HepG2 (cell line): ENCODE measurements around the gene ZNF22. TPM values are rescaled to one million over a fixed set of nuclear protein-coding genes. Genes with fewer than 3 reads are reported as not detected.

Source experiments
- ATAC-seq: fragments of 200-7000 bp; cut with Tn5 transposase; 3 replicates; pipeline ENCODE4 v1.9.1; 2020; ENCODE audit warnings: mild to moderate bottlenecking, moderate library complexity
- BruUV-seq: library from RNA; stranded (reverse); fragments of 400-500 nt; replicated peaks from 2 replicates; lab custom pipeline; 2021; lab: Mats Ljungman, UMichigan
- CTCF ChIA-PET: fragments of 300-600 bp; formaldehyde crosslinking; extraction: SDS; loops from one replicate; lab custom pipeline; 2021; ENCODE audit warnings: low total read pairs, inconsistent platforms, low intra/inter-chr PET ratio; lab: Yijun Ruan, JAX
- POLR2A ChIA-PET: fragments of 350-600 bp; sonication (Branson Sonifier 250); formaldehyde crosslinking; loops from one replicate; lab custom pipeline; 2020; ENCODE audit warnings: antibody characterized with exemption, inconsistent platforms; lab: Yijun Ruan, JAX
- DNase-seq: peaks from one replicate; pipeline ENCODE4 v3.0.0-alpha.2; 2015; ENCODE audit warnings: low spot score
- FAIRE-seq: peaks from 3 replicates; lab custom pipeline; 2011; peaks lifted over from hg19 to GRCh38; lab: Jason Lieb, UNC
- H2AFZ ChIP-seq: one replicate; pipeline ENCODE4 v1.6.1; 2011; ENCODE audit warnings: low read length, inconsistent platforms
- H3K27ac ChIP-seq: fragments of 300-600 bp; 3 replicates; pipeline ENCODE4 v1.8.0; 2011; ENCODE audit warnings: mixed run types, mild to moderate bottlenecking, mixed read lengths, low read length, inconsistent platforms; ENCODE audit not compliant: insufficient read depth; ENCODE audit errors: extremely low read length
- H3K27me3 ChIP-seq, 2 experiments: fragments of 200-600 bp in 1 of 2; 2 replicates in 1 of 2; 3 replicates in 1 of 2; pipeline versions ENCODE4 v1.6.0 to v1.8.0; 2011; ENCODE audit warnings: low read length in 2 of 2, mild to moderate bottlenecking in 2 of 2, moderate library complexity in 2 of 2, inconsistent platforms in 1 of 2; ENCODE audit not compliant: insufficient read depth in 2 of 2, control insufficient read depth in 1 of 2
- H3K36me3 ChIP-seq, 2 experiments: fragments of 200-600 bp in 1 of 2; replicated peaks in 1 of 2; 2 replicates in 1 of 2; 3 replicates in 1 of 2; pipeline versions ENCODE4 v1.5.1 to v1.8.0; 2011; ENCODE audit warnings: low read length in 2 of 2, inconsistent platforms in 1 of 2; ENCODE audit not compliant: insufficient read depth in 2 of 2, control insufficient read depth in 1 of 2
- H3K4me1 ChIP-seq: 2 replicates; pipeline ENCODE4 v1.5.1; 2012; ENCODE audit warnings: low read length, inconsistent platforms; ENCODE audit not compliant: insufficient read depth
- H3K4me2 ChIP-seq: 2 replicates; pipeline ENCODE4 v1.6.0; 2011; ENCODE audit warnings: low read depth, low read length, inconsistent platforms
- H3K4me3 ChIP-seq, 3 experiments: fragments of 200-600 bp in 1 of 3; sonication (generic), shearing (Covaris generic) in 1 of 3; replicated peaks in 1 of 3; 2 replicates each; pipeline ENCODE4 v1.5.1; 2011 to 2016; ENCODE audit warnings: low read length in 3 of 3, inconsistent platforms in 2 of 3, low read depth in 2 of 3, mild to moderate bottlenecking in 2 of 3, control low read depth in 1 of 3, mixed read lengths in 1 of 3; ENCODE audit not compliant: insufficient read depth in 1 of 3
- H3K79me2 ChIP-seq: one replicate; pipeline ENCODE4 v1.6.1; 2011; ENCODE audit warnings: low read length, inconsistent platforms; ENCODE audit not compliant: insufficient read depth
- H3K9ac ChIP-seq: 2 replicates; pipeline ENCODE4 v1.6.0; 2011; ENCODE audit warnings: mild to moderate bottlenecking, low read depth, low read length, inconsistent platforms; ENCODE audit not compliant: insufficient read depth
- H3K9me3 ChIP-seq: 2 replicates; pipeline ENCODE4 v1.5.1; 2012; ENCODE audit warnings: mild to moderate bottlenecking, low read length
- H4K20me1 ChIP-seq: 2 replicates; pipeline ENCODE4 v1.6.0; 2011; ENCODE audit warnings: inconsistent platforms, mild to moderate bottlenecking, low read length, moderate library complexity; ENCODE audit not compliant: insufficient read depth
- AHDC1 ChIP-seq: sonication (generic); formaldehyde crosslinking; IDR thresholded peaks from 2 replicates; pipeline ENCODE4 v1.5.1; 2020; ENCODE audit warnings: mild to moderate bottlenecking, missing genetic modification reagents, borderline replicate concordance
- FOXO4 ChIP-seq: sonication (generic); formaldehyde crosslinking; conservative IDR thresholded peaks from 2 replicates; pipeline ENCODE4 v1.8.1; 2023; ENCODE audit warnings: missing genetic modification reagents
- GZF1 ChIP-seq: sonication (generic); formaldehyde crosslinking; IDR thresholded peaks from 2 replicates; pipeline ENCODE4 v1.5.1; 2020; ENCODE audit warnings: mild to moderate bottlenecking, missing genetic modification reagents
- HNF4A ChIP-seq: sonication (generic); formaldehyde crosslinking; IDR thresholded peaks from 2 replicates; pipeline ENCODE4 v1.4.0; 2020; ENCODE audit warnings: missing genetic modification reagents
- HNRNPL ChIP-seq: fragments of 200-400 bp; formaldehyde crosslinking; IDR thresholded peaks from 2 replicates; pipeline ENCODE4 v1.6.1; 2017; ENCODE audit warnings: mild to moderate bottlenecking, low read depth, low read length
- MEIS1 ChIP-seq: sonication (generic); formaldehyde crosslinking; IDR thresholded peaks from 2 replicates; pipeline ENCODE4 v1.9.0; 2021; ENCODE audit warnings: mild to moderate bottlenecking, missing genetic modification reagents, moderate library complexity, borderline replicate concordance
- MTERF4 ChIP-seq: sonication (generic); formaldehyde crosslinking; IDR thresholded peaks from 2 replicates; pipeline ENCODE4 v1.8.0; 2023; ENCODE audit warnings: mild to moderate bottlenecking, missing genetic modification reagents
- MXD4 ChIP-seq: IDR thresholded peaks from 2 replicates; pipeline ENCODE4 v1.6.1; 2016; ENCODE audit warnings: mild to moderate bottlenecking, missing biosample characterization, missing genetic modification reagents
- PHF8 ChIP-seq: sonication (generic); formaldehyde crosslinking; IDR thresholded peaks from 2 replicates; pipeline ENCODE4 v1.5.0; 2020; ENCODE audit warnings: missing genetic modification reagents
- REXO4 ChIP-seq: sonication (generic); formaldehyde crosslinking; IDR thresholded peaks from 2 replicates; pipeline ENCODE4 v1.8.0; 2022; ENCODE audit warnings: missing genetic modification reagents, mild to moderate bottlenecking, borderline replicate concordance
- ZBTB7A ChIP-seq: sonication (generic); formaldehyde crosslinking; IDR thresholded peaks from 2 replicates; pipeline ENCODE4 v1.8.0; 2022; ENCODE audit warnings: mild to moderate bottlenecking, missing genetic modification reagents
- ZBTB7B ChIP-seq: sonication (generic); formaldehyde crosslinking; IDR thresholded peaks from 2 replicates; pipeline ENCODE4 v1.4.0; 2020; ENCODE audit warnings: missing genetic modification reagents
- ZFP91 ChIP-seq: sonication (generic); formaldehyde crosslinking; IDR thresholded peaks from 2 replicates; pipeline ENCODE4 v1.9.0; 2022; ENCODE audit warnings: missing genetic modification reagents, mild to moderate bottlenecking, borderline replicate concordance
- ZNF773 ChIP-seq: sonication (generic); formaldehyde crosslinking; IDR thresholded peaks from 2 replicates; pipeline ENCODE4 v1.4.0; 2020; ENCODE audit warnings: missing genetic modification reagents, borderline replicate concordance
- ZSCAN22 ChIP-seq: sonication (generic); formaldehyde crosslinking; IDR thresholded peaks from 2 replicates; pipeline ENCODE4 v1.4.0; 2020; ENCODE audit warnings: mild to moderate bottlenecking, missing genetic modification reagents
- WGBS: methylation state at CpG from one replicate; pipeline ENCODE4 v1.1.6; 2017; ENCODE audit warnings: low lambda C conversion rate; 5-methylcytosine and 5-hydroxymethylcytosine counted together
- in situ Hi-C: cut with HindIII; loops from 2 replicates; pipeline ENCODE4 v1.10.0; 2017; ENCODE audit warnings: low pct_unique_long_range_greater_than_20kb; ENCODE audit not compliant: extremely low pct_ligation_motif_present
- intact Hi-C: fragments of 100-400 bp; cut with micrococcal nuclease; formaldehyde crosslinking; loops from one replicate; pipeline ENCODE4 v1.10.0; 2022; ENCODE audit not compliant: unreplicated experiment
- polyA plus RNA-seq, 8 experiments: library from polyadenylated mRNA; depleted of rRNA in 3 of 8; stranded (reverse) in 7 of 8; unstranded in 1 of 8; fragments of >200 nt; fragmentation: Illumina TruSeq in 4 of 8; extraction: Trizol in 4 of 8; gene quantifications; 2 replicates each; pipeline versions ENCODE4 v1.2.1 to v1.2.3, GENCODE V29; 2011 to 2016; ENCODE audit warnings: low read depth in 4 of 8, missing spikeins in 1 of 8, mixed read lengths in 1 of 8; ENCODE audit not compliant: insufficient read depth in 1 of 8
- total RNA-seq, 5 experiments: library from RNA; depleted of rRNA; stranded (reverse); fragments of >200 nt; fragmentation: Illumina TruSeq; extraction: Trizol; gene quantifications; 2 replicates each; pipeline ENCODE4 v1.2.3, GENCODE V29; 2016; ENCODE audit warnings: low read depth in 1 of 5

The ZNF22 gene
- total and polyA plus RNA-seq, 2 of the 13 experiments (the other 11 are each of a cell fraction or from before 2014, with no cell fraction given): 0.40 to 1.3 TPM

- Histone ChIP-seq H4K20me1 (peaks cover 11% of the 10 kb centered on the region), H3K9me3 (no peaks in the 10 kb centered on the region), H3K36me3 (peaks cover 6 to 42% of the 10 kb centered on the region in 2 experiments; a peak in 3 of 5 replicates), H3K79me2 (peaks cover 21% of the 10 kb centered on the region), H3K4me1 (peaks cover 59% of the 10 kb centered on the region), H3K27me3 (no peaks in the 10 kb centered on the region; a peak in 1 of 5 replicates), H3K27ac (peak overlapping the region; percentile 97), H3K4me3 (no peak overlapping the region), H2AFZ (no peak overlapping the region), H3K9ac (0 out of 2 replicates have a peak overlapping the region, but pooled peaks have one; percentile 72), H3K4me2 (no peak overlapping the region)
- POLR2A ChIA-PET: interaction anchor here (7.7 to 12.6 kb wide), 4 partner anchors 8 to 47 kb away, joined by 119 to 863 read pairs (median 311); partner anchors contain the start of gene RASSF4
- DNase-seq (no peak), ATAC-seq (no peak), FAIRE-seq (no peak)
- WGBS: 100% methylated on average over 2 of the region's 9 CpGs
- no TSS peak for BruUV-seq
- in situ Hi-C loops (no loop called here), intact Hi-C loops (no loop called here)
- CTCF ChIA-PET: no interaction called here
- TF ChIP-seq FOXO4 (CRISPR knock-in tag) (no peak), HNF4A (no peak), ZBTB7B (CRISPR knock-in tag) (no peak), ZBTB7A (0 out of 2 replicates have a peak, but pooled peaks have one; percentile 18), MXD4 (no peak), PHF8 (CRISPR knock-in tag) (no peak), ZSCAN22 (CRISPR knock-in tag) (no peak), ZFP91 (0 out of 2 replicates have a peak, but pooled peaks have one; percentile 13), GZF1 (no peak), AHDC1 (no peak), MTERF4 (0 out of 2 replicates have a peak, but pooled peaks have one; percentile 35), MEIS1 (CRISPR knock-in tag) (no peak), REXO4 (CRISPR knock-in tag) (no peak), ZNF773 (no peak), HNRNPL (no peak)
These were observed 18.2 kb upstream of the ZNF22 start for GRCh38 chr10:44982496-44982895.
